ES-I3 (cell line): ENCODE measurements around the gene ERICH4.
A peak's percentile ranks its signal among the peaks of the same experiment; 100 is the strongest.
"Not testable (repeated sequence)": the region's sequence is repeated elsewhere in the genome, so short reads cannot be mapped to it uniquely, and the experiment has no call there.

Experiments
- H3K36me3 ChIP-seq: 2 replicates; pipeline ENCODE4 v1.6.1; 2013; ENCODE audit warnings: mild to moderate bottlenecking, low read length, control low read depth, moderate library complexity; ENCODE audit not compliant: insufficient read depth
- H3K4me1 ChIP-seq: 2 replicates; pipeline ENCODE4 v1.6.1; 2013; ENCODE audit warnings: mild to moderate bottlenecking, control low read depth, low read length; ENCODE audit not compliant: insufficient read depth
- H3K9ac ChIP-seq: 2 replicates; pipeline ENCODE4 v1.6.1; 2013; ENCODE audit warnings: low read depth, mild to moderate bottlenecking, low read length, moderate library complexity
- H3K9me3 ChIP-seq: 2 replicates; pipeline ENCODE4 v1.6.1; 2013; ENCODE audit warnings: mild to moderate bottlenecking, low read length, moderate library complexity; ENCODE audit not compliant: control insufficient read depth, insufficient read depth

Gene ERICH4

DNA sequence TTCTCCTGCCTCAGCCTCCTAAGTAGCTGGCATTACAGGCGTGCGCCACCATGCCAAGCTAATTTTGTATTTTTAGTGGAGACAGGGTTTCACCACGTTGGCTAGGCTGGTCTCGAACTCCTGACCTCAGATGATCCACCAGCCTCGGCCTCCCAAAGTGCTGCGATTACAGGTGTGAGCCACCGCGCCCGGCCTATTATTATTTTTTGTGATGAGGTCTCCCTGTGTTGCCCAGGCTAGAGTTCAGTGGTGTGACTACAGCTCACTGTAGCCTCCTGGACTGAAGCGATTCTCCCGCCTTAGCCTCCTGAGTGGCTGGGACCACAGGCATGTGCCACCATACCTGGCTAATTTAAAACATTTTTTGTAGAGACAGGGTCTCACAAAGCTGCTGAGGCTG lies 7.6 kb upstream of the ERICH4 start:
- H3K9me3 ChIP-seq, H3K36me3 ChIP-seq, H3K9ac ChIP-seq, H3K4me1 ChIP-seq: not testable (repeated sequence)

DNA sequence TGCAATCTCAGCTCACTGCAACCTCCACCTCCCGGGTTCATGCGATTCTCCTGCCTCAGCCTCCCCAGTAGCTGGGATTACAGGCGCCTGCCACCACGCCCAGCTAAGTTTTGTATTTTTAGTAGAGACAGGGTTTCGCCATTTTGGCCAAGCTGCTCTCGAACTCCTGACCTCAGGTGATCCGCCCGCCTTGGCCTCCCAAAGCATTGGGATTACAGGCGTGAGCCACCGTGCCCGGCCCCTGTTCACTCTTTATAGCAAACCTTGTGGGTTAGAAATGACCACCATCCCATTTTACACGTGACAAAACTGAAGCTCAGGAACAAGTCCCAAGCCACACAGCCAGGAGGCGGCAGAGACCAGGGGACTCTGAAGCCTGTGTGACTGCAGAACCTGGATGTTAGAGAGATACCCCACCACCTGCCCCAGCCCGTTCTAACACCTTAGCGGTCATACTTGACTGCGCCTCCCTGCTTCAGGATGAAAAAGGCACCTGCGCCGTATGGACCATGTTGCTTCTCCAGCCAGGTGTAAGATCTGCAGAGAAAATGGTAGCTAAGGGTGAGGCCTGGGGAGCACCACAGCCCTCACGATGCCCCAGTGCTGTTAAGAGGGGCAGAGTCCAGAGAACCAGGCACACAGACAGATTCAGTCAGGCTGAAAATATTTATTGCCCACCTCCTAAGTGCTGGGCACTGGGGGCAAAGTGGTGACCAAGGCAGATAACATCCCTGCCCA lies 6.9 kb upstream of the ERICH4 start:
- H3K36me3 ChIP-seq, result peaks cover 10% of the 10 kb centered on the region; the same call in 1 of the 2 replicates
- H3K9me3 ChIP-seq, result no peaks in the 10 kb centered on the region
- H3K4me1 ChIP-seq, result no peaks in the 10 kb centered on the region
- no peak overlapping the region for H3K9ac ChIP-seq

GRCh38 chr19:41436674-41436951 lies 6.3 kb upstream of the ERICH4 start:
- no peaks in the 10 kb centered on the region for H3K9me3 ChIP-seq
- no peaks in the 10 kb centered on the region for H3K4me1 ChIP-seq
- H3K36me3 ChIP-seq, result peaks cover 6% of the 10 kb centered on the region; the same call in 1 of the 2 replicates
- H3K9ac ChIP-seq, result no peak overlapping the region

GRCh38 chr19:41437944-41438574 lies 4.9 kb upstream of the ERICH4 start:
- no peak overlapping the region for H3K9ac ChIP-seq
- H3K36me3 ChIP-seq, result peaks cover 3% of the 10 kb centered on the region; the same call in 1 of the 2 replicates
- no peaks in the 10 kb centered on the region for H3K4me1 ChIP-seq
- no peaks in the 10 kb centered on the region for H3K9me3 ChIP-seq

- Histone ChIP-seq H3K9ac (peak within 1 kb of the TSS; percentile 89), H3K36me3 (peaks cover 3% of the 10 kb centered on the region; the same call in 1 of the 2 replicates), H3K4me1 (0 out of 2 replicates have a peak, but pooled peaks cover 3% of the 10 kb centered on the region), H3K9me3 (no peaks in the 10 kb centered on the region)
These were observed 3.3 kb upstream of the ERICH4 start, which contains the start of gene DMAC2 for GRCh38 chr19:41439441-41440222. TSS of gene DMAC2 (minus strand) at chr19:41439912. CDS start at chr19:41439899, 13 bp downstream.

GRCh38 chr19:41441321-41441945 lies 1.5 kb upstream of the ERICH4 start:
- Histone ChIP-seq H3K9ac (no peak overlapping the region), H3K36me3 (peaks cover 3% of the 10 kb centered on the region; the same call in 1 of the 2 replicates), H3K4me1 (0 out of 2 replicates have a peak, but pooled peaks cover 3% of the 10 kb centered on the region)

GRCh38 chr19:41443813-41444455 lies 978 bp downstream of the ERICH4 start:
- no peak overlapping the region for H3K9ac ChIP-seq
- 0 out of 2 replicates have a peak, but pooled peaks cover 3% of the 10 kb centered on the region for H3K4me1 ChIP-seq
- H3K36me3 ChIP-seq, result no peaks in the 10 kb centered on the region
- no peaks in the 10 kb centered on the region for H3K9me3 ChIP-seq

More at GRCh38 chr19:41441321-41441945, 1.5 kb upstream of the ERICH4 start:
- no peaks in the 10 kb centered on the region for H3K9me3 ChIP-seq

- H3K9ac ChIP-seq, result no peak overlapping the region
- H3K36me3 ChIP-seq, result no peaks in the 10 kb centered on the region
- H3K9me3 ChIP-seq, result no peaks in the 10 kb centered on the region
- H3K4me1 ChIP-seq, result 0 out of 2 replicates have a peak, but pooled peaks cover 3% of the 10 kb centered on the region
These were observed 2.6 kb downstream of the ERICH4 start for GRCh38 chr19:41445575-41445974.

- 0 out of 2 replicates have a peak, but pooled peaks cover 3% of the 10 kb centered on the region for H3K4me1 ChIP-seq
- H3K9me3 ChIP-seq, result no peaks in the 10 kb centered on the region
- H3K9ac ChIP-seq, result no peak overlapping the region
- no peaks in the 10 kb centered on the region for H3K36me3 ChIP-seq
These were observed 4.9 kb downstream of the ERICH4 start for GRCh38 chr19:41447732-41448332.

DNA sequence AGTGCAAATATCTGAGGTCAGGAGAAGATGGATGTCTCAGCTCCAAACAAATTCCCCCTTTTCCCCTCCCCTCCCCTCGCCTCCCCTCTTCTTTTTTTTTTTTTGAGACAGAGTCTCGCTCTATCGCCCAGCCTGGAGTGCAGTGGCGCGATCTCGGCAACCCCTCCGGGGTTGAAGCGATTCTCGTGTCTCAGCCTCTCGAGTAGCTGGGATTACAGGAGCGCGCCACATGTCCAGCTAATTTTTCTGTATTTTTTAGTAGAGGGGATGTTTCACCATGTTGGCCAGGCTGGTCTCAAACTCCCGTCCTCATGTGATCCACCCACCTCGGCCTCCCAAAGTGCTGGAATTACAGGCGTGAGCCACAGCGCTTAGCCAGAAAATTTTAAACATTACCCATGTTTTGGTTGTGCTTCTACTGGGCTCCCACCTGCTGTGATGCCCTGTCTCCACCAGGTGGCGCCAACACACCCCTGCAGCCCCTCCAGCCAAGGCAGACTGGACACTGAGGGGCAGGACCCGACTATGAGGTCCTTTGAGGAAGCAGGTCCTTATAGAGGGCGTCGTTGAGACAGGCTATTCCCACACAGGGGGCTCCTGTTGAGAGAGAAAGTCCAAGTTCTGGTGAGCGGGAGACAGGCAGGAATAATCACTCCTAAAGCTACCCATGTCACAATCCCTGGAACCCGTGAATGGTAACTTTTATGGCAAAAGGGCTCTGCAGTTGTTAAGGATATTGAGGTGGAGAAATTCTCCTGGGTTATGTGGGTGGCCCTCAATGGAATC lies 6.3 kb downstream of the ERICH4 start:
- Histone ChIP-seq H3K4me1 (no peaks in the 10 kb centered on the region), H3K36me3 (no peaks in the 10 kb centered on the region), H3K9ac (peak overlapping the region; percentile 32), H3K9me3 (no peaks in the 10 kb centered on the region)

DNA sequence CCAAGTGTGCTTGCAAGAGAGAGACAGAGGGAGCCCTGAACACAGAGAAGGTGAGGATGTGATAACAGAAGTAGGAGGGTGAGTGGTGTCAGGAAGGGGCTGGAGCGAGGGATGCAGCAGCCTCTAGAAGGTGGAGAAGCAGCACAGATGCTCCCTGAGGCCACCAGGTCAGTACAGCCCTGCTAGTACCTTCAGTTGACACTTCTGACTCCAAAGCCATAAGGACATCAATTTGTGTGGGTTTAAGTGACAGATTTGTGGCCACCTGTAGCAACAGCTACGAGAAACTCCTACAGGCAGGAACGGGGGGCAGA lies 6.9 kb downstream of the ERICH4 start:
- H3K36me3 ChIP-seq, result no peaks in the 10 kb centered on the region
- no peaks in the 10 kb centered on the region for H3K9me3 ChIP-seq
- H3K9ac ChIP-seq, result no peak overlapping the region
- H3K4me1 ChIP-seq, result no peaks in the 10 kb centered on the region

DNA sequence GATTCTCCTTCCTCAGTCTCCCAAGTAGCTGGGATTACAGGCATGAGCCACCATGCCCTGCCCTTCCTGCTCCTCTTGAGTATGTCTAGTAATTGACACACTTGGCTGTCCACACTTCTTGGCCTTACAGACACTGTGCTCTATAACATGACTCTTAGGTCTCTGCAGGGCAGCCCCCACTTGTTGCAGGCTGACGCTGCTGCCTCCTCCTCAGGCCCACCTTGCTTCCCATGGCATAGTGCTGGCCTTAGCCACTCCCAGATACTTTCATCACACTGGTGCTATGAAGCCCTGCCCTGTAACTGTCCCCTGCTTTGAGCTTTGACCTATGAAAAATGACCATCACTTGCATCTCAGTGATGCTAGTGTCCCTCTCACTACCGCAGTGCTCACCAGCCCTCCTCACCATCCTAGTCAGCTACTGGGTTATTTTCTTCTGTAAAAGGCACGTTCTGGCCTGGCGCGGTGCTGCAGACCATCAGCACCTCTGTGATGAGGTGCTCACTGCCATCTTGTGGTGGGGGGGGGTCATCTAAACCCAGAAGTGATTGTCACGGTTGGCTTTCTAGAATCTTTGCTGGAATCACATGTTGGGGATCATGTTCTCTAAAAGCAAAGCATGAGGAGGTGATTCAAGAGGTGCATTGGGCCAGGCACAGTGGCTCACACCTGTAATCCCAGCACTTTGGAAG lies 9.8 kb downstream of the ERICH4 start:
- H3K9ac ChIP-seq, result no peak overlapping the region
- no peaks in the 10 kb centered on the region for H3K4me1 ChIP-seq
- H3K36me3 ChIP-seq, result no peaks in the 10 kb centered on the region
- no peaks in the 10 kb centered on the region for H3K9me3 ChIP-seq

DNA sequence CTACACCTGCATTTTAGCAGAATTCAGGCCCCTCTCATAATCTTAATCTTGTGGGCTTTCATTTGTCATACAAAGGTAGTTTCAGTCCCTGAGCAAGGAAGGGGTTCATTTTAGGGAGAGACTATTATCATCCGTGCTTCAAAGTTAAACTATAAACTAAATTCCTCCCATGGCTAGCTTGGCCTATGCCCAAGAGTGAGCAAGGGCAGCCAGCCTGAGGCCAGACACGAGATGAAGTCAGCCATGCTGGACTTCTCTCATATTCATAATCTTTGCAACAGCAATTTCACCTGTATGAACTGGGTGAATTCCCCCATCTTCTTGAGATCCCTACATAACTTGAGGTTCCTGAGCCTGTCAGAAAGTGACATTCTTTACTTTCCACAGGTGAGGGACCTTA lies 13.0 kb downstream of the ERICH4 start:
- Histone ChIP-seq H3K36me3 (no peaks in the 10 kb centered on the region), H3K9me3 (no peaks in the 10 kb centered on the region), H3K4me1 (no peaks in the 10 kb centered on the region), H3K9ac (no peak overlapping the region)
